ENCODE results near the gene TMEM184A. TPM values are rescaled to one million over a fixed set of nuclear protein-coding genes. Genes with fewer than 3 reads are reported as not detected.

TMEM184A gene
- total and polyA plus RNA-seq, 10 of the 15 experiments (the other 5 are each of a cell fraction or from before 2014, with no cell fraction given): 0.04 to 0.15 TPM; not detected in 8

- no peak for FAIRE-seq
- H4K20me1 ChIP-seq (ENCODE audit: control insufficient read depth, insufficient read depth): no peaks in the 10 kb centered on the region
- ATAC-seq: peak; percentile 53; the same call in 2 of the 3 replicates
- RAD21 ChIA-PET (ENCODE audit: unreplicated experiment): no interaction called here
- peaks cover 0 to 3% of the 10 kb centered on the region in 2 experiments; a peak in 2 of 4 replicates for H3K27me3 ChIP-seq (replicated peaks in 1 of 2; ENCODE audit: control insufficient read depth in 2 of 2, insufficient read depth in 2 of 2, low read length in 1 of 2)
- no peak overlapping the region for H3K4me2 ChIP-seq (ENCODE audit: control insufficient read depth, insufficient read depth)
- SMC1A ChIA-PET (ENCODE audit: uncharacterized antibody, unreplicated experiment): no interaction called here
- POLR2A ChIA-PET: no interaction called here
- no peaks in the 10 kb centered on the region for H3K36me3 ChIP-seq (ENCODE audit: control insufficient read depth in 2 of 2, insufficient read depth in 2 of 2, low read length in 1 of 2)
- peaks cover 2% of the 10 kb centered on the region; the same call in 1 of the 3 replicates for H3K9me3 ChIP-seq (replicated peaks; ENCODE audit: control insufficient read depth, insufficient read depth, low read length)
- 51% methylated on average over 19 of the region's 19 CpGs for WGBS (ENCODE audit: insufficient coverage, insufficient replicate concordance, low lambda C conversion rate, missing lambda C conversion rate)
- no peak overlapping the region for H3K4me3 ChIP-seq
- TF ChIP-seq ZNF207 (IDR thresholded peaks at IDR 0.05; ENCODE audit: borderline replicate concordance): no peak
- TF ChIP-seq CTCF (IDR thresholded peaks at IDR 0.05 in 2 of 3, conservative IDR thresholded peaks at IDR 0.05 in 1 of 3; ENCODE audit: control insufficient read depth in 2 of 3, extremely low read depth in 1 of 3, insufficient read depth in 1 of 3, low read depth in 3 of 3, low read length in 3 of 3): peak in 2 of 3 experiments; percentile 8 to 36; a peak in 2 of 6 replicates
- no peak for TF ChIP-seq ATF2 (IDR thresholded peaks at IDR 0.05; ENCODE audit: low read length)
- no peak for TF ChIP-seq STAT1 (conservative IDR thresholded peaks at IDR 0.05)
- no peak for TF ChIP-seq ZNF217 (IDR thresholded peaks at IDR 0.05)
- no peak for TF ChIP-seq ZNF687 (IDR thresholded peaks at IDR 0.05)
- no peak for TF ChIP-seq PAX5 (IDR thresholded peaks at IDR 0.05; ENCODE audit: borderline replicate concordance, low read depth, low read length)
- TF ChIP-seq MYC (IDR thresholded peaks at IDR 0.05; ENCODE audit: insufficient read depth, insufficient read length, insufficient replicate concordance, low read length, severe bottlenecking): no peak
- CTCF ChIA-PET: interaction anchor here (1.1 to 1.4 kb wide), 2 partner anchors 18 to 754 kb away, joined by 3 read pairs; no protein-coding TSS in a partner anchor
- H2AFZ ChIP-seq (ENCODE audit: control insufficient read depth, low read depth, low read length): no peak overlapping the region
- no peak overlapping the region for H3K27ac ChIP-seq (ENCODE audit: control insufficient read depth, insufficient read depth)
- in situ Hi-C loops (cut with MboI) (no loop called here), intact Hi-C loops (cut with micrococcal nuclease; ENCODE audit: unreplicated experiment) (no loop called here)
- no peak for DNase-seq (ENCODE audit: low read depth, low spot score)
- H3K4me1 ChIP-seq (ENCODE audit: control insufficient read depth, insufficient read depth, low read length): no peaks in the 10 kb centered on the region
- no peak overlapping the region for H3K9ac ChIP-seq (ENCODE audit: control insufficient read depth, insufficient read depth, low read length)
- no TSS peak for BruUV-seq (replicated peaks)
- H3K79me2 ChIP-seq (ENCODE audit: control insufficient read depth, insufficient read depth, low read length): no peaks in the 10 kb centered on the region
Measured at GRCh38 chr7:1593091-1593866, 37.3 kb upstream of the TMEM184A start.

Measured in GM12878 (cell line).